ENCODE data around the gene VIT. TPM values are rescaled to one million over a fixed set of nuclear protein-coding genes. Genes with fewer than 3 reads are reported as not detected.

Gene VIT
- total and polyA plus RNA-seq, 7 experiments from 2014 or later, result not detected

DNA sequence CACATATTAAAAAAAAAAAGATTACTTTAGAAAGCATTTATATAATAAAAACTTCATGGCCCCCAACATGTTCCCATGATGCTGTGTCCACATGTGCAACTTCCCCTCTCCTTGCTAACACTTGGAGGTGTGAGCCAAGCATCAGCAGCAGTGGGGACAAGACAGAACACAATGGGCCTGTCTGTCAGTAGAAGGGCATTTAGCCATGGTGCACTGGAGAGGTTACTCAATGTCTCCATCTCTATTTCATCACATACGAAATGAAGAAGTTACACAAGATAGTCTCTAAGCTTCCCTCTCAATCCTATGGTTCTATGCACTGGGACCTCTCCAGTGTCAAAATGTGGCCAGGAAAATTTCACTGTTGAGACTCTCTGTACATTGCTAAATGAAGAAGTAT lies 2.5 kb downstream of the VIT start:
- intact Hi-C loops (cut with micrococcal nuclease), result loop anchor here in 1 of 2 donors (1.0 kb wide), 1 partner anchor 39 kb away; no protein-coding TSS in a partner anchor
- DNase-seq (no peak), ATAC-seq (peak; percentile 67)
- H3K9me3 Mint-ChIP-seq, result peaks cover 0 to 3% (median 0%) of the 10 kb centered on the region in 11 donors
- no peak overlapping the region for H3K4me3 Mint-ChIP-seq
- Histone ChIP-seq H3K9me3 (ENCODE audit: control insufficient read depth in 2 of 3, low read length in 3 of 3) (no peaks in the 10 kb centered on the region), H3K4me3 (ENCODE audit: low read length) (no peak overlapping the region), H3K4me1 (ENCODE audit: control insufficient read depth in 2 of 2, insufficient read depth in 2 of 2, low read length in 2 of 2) (no peaks in the 10 kb centered on the region), H3K27ac (ENCODE audit: low read depth, low read length) (no peak overlapping the region), H3K27me3 (ENCODE audit: control insufficient read depth in 2 of 2, insufficient read depth in 2 of 2, low read length in 2 of 2) (no peaks in the 10 kb centered on the region), H3K36me3 (ENCODE audit: control insufficient read depth in 2 of 3, insufficient read depth in 3 of 3, low read length in 3 of 3) (no peaks in the 10 kb centered on the region)
- CTCF ChIA-PET, result no interaction called here
- H3K36me3 Mint-ChIP-seq, result no peaks in the 10 kb centered on the region
- H3K27ac Mint-ChIP-seq, result no peak overlapping the region
- H3K4me1 Mint-ChIP-seq, result peaks cover 0 to 2% (median 0%) of the 10 kb centered on the region in 7 donors
- POLR2A ChIA-PET, result no interaction called here
- peaks cover 0 to 11% (median 4%) of the 10 kb centered on the region in 5 donors for H3K27me3 Mint-ChIP-seq

DNA sequence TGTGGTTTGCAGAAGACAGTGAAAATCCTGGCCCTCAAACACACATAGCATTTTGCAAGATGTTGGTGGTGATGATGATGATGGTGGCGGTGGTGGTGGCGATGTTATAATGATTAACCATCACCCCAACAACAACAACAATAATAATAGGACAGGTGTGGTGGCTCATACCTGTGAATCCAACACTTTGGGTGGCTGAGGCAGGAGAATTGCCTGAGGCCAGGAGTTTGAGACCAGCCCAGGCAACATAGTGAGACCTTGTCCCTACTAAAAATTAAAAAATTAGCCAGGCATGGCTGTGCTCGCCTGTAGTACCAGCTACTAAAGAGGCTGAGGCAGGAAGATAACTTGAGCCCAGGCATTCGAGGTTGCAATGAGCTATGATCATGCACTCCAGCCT lies 3.8 kb downstream of the VIT start:
- H3K4me1 Mint-ChIP-seq, result peaks cover 0 to 2% (median 0%) of the 10 kb centered on the region in 7 donors

DNA sequence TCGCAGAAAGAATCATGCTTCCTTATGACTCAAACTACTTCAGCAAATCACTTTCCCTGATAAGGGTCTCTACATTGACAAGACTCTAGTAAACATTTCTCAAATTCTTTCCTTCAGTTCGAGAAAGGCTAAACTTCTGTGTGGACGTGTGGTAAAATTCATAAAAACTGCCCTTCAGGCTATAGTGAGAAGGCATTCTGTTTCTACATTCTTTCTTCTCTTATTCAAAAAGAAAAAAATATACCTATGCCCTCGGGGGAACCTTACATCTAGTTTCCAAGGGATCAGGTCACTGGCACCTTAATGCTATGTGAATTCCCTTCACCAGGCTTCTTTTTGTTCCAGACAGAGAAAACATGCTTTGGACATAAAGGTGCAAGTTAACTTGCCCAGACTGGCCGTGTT lies 4.9 kb downstream of the VIT start:
- no peaks in the 10 kb centered on the region for H3K4me1 ChIP-seq (ENCODE audit: control insufficient read depth in 2 of 2, insufficient read depth in 2 of 2, low read length in 2 of 2)
- H3K27me3 ChIP-seq (ENCODE audit: control insufficient read depth in 2 of 2, insufficient read depth in 2 of 2, low read length in 2 of 2), result no peaks in the 10 kb centered on the region
- H3K36me3 ChIP-seq (ENCODE audit: control insufficient read depth in 2 of 3, insufficient read depth in 3 of 3, low read length in 3 of 3), result no peaks in the 10 kb centered on the region
- H3K27ac Mint-ChIP-seq, result no peak overlapping the region
- H3K36me3 Mint-ChIP-seq, result no peaks in the 10 kb centered on the region
- H3K9me3 ChIP-seq (ENCODE audit: control insufficient read depth in 2 of 3, low read length in 3 of 3), result no peaks in the 10 kb centered on the region
- H3K4me1 Mint-ChIP-seq, result peaks cover 0 to 2% (median 0%) of the 10 kb centered on the region in 7 donors
- CTCF ChIA-PET, result no interaction called here
- ATAC-seq, result no peak
- H3K4me3 Mint-ChIP-seq, result no peak overlapping the region
- H3K27me3 Mint-ChIP-seq, result peaks cover 0 to 15% (median 10%) of the 10 kb centered on the region in 5 donors
- H3K9me3 Mint-ChIP-seq, result peaks cover 0 to 3% (median 0%) of the 10 kb centered on the region in 11 donors
- H3K4me3 ChIP-seq (ENCODE audit: low read length), result no peak overlapping the region
- POLR2A ChIA-PET, result no interaction called here
- H3K27ac ChIP-seq (ENCODE audit: low read depth, low read length), result no peak overlapping the region
- intact Hi-C loops (cut with micrococcal nuclease), result no loop called here
- no peak for DNase-seq

More for the DNA sequence above, 3.8 kb downstream of the VIT start:
- Mint-ChIP-seq H3K4me3 (no peak overlapping the region), H3K9me3 (peaks cover 0 to 3% (median 0%) of the 10 kb centered on the region in 11 donors), H3K36me3 (no peaks in the 10 kb centered on the region), H3K27me3 (peaks cover 0 to 13% (median 10%) of the 10 kb centered on the region in 5 donors), H3K27ac (no peak overlapping the region)
- POLR2A ChIA-PET, result no interaction called here
- intact Hi-C loops (cut with micrococcal nuclease), result no loop called here
- no peak overlapping the region for H3K4me3 ChIP-seq (ENCODE audit: low read length)
- H3K27me3 ChIP-seq (ENCODE audit: control insufficient read depth in 2 of 2, insufficient read depth in 2 of 2, low read length in 2 of 2), result no peaks in the 10 kb centered on the region
- no peaks in the 10 kb centered on the region for H3K36me3 ChIP-seq (ENCODE audit: control insufficient read depth in 2 of 3, insufficient read depth in 3 of 3, low read length in 3 of 3)
- ATAC-seq (no peak), DNase-seq (no peak)
- H3K27ac ChIP-seq (ENCODE audit: low read depth, low read length), result no peak overlapping the region
- no peaks in the 10 kb centered on the region for H3K4me1 ChIP-seq (ENCODE audit: control insufficient read depth in 2 of 2, insufficient read depth in 2 of 2, low read length in 2 of 2)
- H3K9me3 ChIP-seq (ENCODE audit: control insufficient read depth in 2 of 3, low read length in 3 of 3), result no peaks in the 10 kb centered on the region
- CTCF ChIA-PET, result no interaction called here

DNA sequence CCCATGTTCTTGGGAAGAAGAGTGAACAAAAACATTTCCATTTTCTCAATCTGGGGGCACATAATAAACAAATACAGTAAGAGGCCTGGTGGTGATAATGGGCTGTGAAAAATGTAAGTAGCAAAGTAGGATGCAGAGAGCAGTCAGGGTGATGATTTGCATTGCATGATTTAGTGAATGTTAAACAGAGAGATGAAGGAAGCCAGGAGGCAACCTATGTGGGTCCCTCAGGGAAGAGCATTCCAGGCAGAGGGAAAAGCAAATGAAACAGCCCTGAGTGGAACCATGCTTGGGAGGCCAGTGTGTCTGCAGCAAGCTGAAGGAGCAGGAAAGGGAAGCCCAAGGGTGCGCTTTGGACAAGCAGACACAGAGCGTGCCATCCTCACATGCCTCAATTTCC lies 5.4 kb downstream of the VIT start:
- no peaks in the 10 kb centered on the region for H3K36me3 Mint-ChIP-seq
- ATAC-seq (no peak), DNase-seq (no peak)
- ChIA-PET CTCF (no interaction called here), POLR2A (no interaction called here)
- H3K27ac ChIP-seq (ENCODE audit: low read depth, low read length), result no peak overlapping the region
- no peaks in the 10 kb centered on the region for H3K27me3 ChIP-seq (ENCODE audit: control insufficient read depth in 2 of 2, insufficient read depth in 2 of 2, low read length in 2 of 2)
- no peaks in the 10 kb centered on the region for H3K4me1 ChIP-seq (ENCODE audit: control insufficient read depth in 2 of 2, insufficient read depth in 2 of 2, low read length in 2 of 2)
- H3K36me3 ChIP-seq (ENCODE audit: control insufficient read depth in 2 of 3, insufficient read depth in 3 of 3, low read length in 3 of 3), result no peaks in the 10 kb centered on the region
- H3K4me3 Mint-ChIP-seq, result no peak overlapping the region
- H3K27me3 Mint-ChIP-seq, result peaks cover 0 to 13% (median 9%) of the 10 kb centered on the region in 5 donors
- peaks cover 0 to 2% (median 0%) of the 10 kb centered on the region in 7 donors for H3K4me1 Mint-ChIP-seq
- no peak overlapping the region for H3K27ac Mint-ChIP-seq
- no peaks in the 10 kb centered on the region for H3K9me3 ChIP-seq (ENCODE audit: control insufficient read depth in 2 of 3, low read length in 3 of 3)
- intact Hi-C loops (cut with micrococcal nuclease), result no loop called here
- no peak overlapping the region for H3K4me3 ChIP-seq (ENCODE audit: low read length)
- H3K9me3 Mint-ChIP-seq, result peaks cover 0 to 3% (median 0%) of the 10 kb centered on the region in 11 donors

DNA sequence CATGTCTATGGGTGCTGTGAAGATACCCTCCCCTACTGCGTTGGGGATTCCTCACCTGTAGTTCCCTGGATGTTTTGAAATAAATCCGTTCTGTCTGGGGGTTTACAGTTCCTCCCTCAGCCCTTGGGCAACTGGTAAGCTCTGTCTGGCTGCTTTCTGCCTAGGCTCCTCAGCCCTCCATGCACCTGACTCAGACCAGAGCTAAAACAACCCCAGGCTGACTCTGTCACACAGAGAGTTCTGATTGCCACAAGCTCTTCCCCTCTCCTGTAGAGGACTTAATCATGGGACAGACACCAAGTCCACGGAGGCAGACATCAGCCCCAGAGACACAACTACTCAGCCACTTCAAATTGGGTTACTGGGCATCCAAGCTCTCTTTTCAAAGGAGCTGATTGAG lies 6.3 kb downstream of the VIT start:
- no peak overlapping the region for H3K4me3 Mint-ChIP-seq
- H3K27ac Mint-ChIP-seq, result no peak overlapping the region
- peaks cover 0 to 3% (median 0%) of the 10 kb centered on the region in 11 donors for H3K9me3 Mint-ChIP-seq
- CTCF ChIA-PET, result no interaction called here
- Histone ChIP-seq H3K27me3 (ENCODE audit: control insufficient read depth in 2 of 2, insufficient read depth in 2 of 2, low read length in 2 of 2) (peaks cover 0 to 3% of the 10 kb centered on the region in 2 donors), H3K36me3 (ENCODE audit: control insufficient read depth in 2 of 3, insufficient read depth in 3 of 3, low read length in 3 of 3) (no peaks in the 10 kb centered on the region), H3K27ac (ENCODE audit: low read depth, low read length) (no peak overlapping the region), H3K9me3 (ENCODE audit: control insufficient read depth in 2 of 3, low read length in 3 of 3) (no peaks in the 10 kb centered on the region), H3K4me1 (ENCODE audit: control insufficient read depth in 2 of 2, insufficient read depth in 2 of 2, low read length in 2 of 2) (no peaks in the 10 kb centered on the region), H3K4me3 (ENCODE audit: low read length) (no peak overlapping the region)
- intact Hi-C loops (cut with micrococcal nuclease), result no loop called here
- H3K27me3 Mint-ChIP-seq, result peaks cover 4 to 13% (median 13%) of the 10 kb centered on the region in 5 donors
- no peak for DNase-seq
- H3K4me1 Mint-ChIP-seq, result peaks cover 0 to 2% (median 0%) of the 10 kb centered on the region in 7 donors
- ATAC-seq, result no peak
- no peaks in the 10 kb centered on the region for H3K36me3 Mint-ChIP-seq
- POLR2A ChIA-PET, result no interaction called here

DNA sequence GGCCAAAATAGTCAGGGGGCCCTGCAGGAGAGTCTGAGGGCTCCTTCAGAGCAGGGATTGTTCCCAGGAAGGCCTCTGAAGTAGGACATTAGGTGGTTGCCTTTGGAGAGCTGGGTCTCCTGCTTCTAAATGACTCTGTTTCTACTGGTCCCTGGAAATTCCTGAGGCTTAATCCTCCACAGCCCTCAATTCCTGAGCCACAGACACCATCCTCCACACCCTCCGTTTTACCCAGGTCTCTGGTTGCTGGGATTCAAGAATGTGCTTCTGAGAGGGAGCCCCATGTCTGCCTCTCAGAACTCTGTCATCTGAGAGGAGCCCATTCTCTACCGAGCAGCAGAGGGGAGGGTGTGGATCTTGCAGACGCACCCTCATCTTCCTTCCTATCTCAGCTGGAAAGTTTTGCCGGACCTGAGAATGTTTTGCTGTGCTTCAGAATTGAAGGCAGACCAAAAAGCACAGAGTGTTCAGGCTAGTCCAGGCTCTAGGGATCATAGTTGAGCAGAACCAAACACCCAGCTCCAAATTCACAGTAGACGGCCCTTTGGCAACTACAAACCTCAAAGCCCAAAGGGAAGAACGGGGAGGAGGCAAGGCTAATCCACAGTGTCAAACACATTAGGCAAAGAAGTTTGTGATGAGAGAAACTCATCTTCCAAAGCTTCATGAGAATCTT lies 8.1 kb downstream of the VIT start:
- Mint-ChIP-seq H3K27me3 (peaks cover 4 to 29% (median 12%) of the 10 kb centered on the region in 5 donors), H3K4me3 (no peak overlapping the region), H3K9me3 (peaks cover 0 to 4% (median 0%) of the 10 kb centered on the region in 11 donors), H3K36me3 (no peaks in the 10 kb centered on the region), H3K4me1 (peaks cover 0 to 3% (median 0%) of the 10 kb centered on the region in 7 donors), H3K27ac (no peak overlapping the region)
- Histone ChIP-seq H3K27me3 (ENCODE audit: control insufficient read depth in 2 of 2, insufficient read depth in 2 of 2, low read length in 2 of 2) (peaks cover 0 to 3% of the 10 kb centered on the region in 2 donors), H3K4me1 (ENCODE audit: control insufficient read depth in 2 of 2, insufficient read depth in 2 of 2, low read length in 2 of 2) (no peaks in the 10 kb centered on the region), H3K9me3 (ENCODE audit: control insufficient read depth in 2 of 3, low read length in 3 of 3) (no peaks in the 10 kb centered on the region), H3K36me3 (ENCODE audit: control insufficient read depth in 2 of 3, insufficient read depth in 3 of 3, low read length in 3 of 3) (no peaks in the 10 kb centered on the region), H3K27ac (ENCODE audit: low read depth, low read length) (no peak overlapping the region), H3K4me3 (ENCODE audit: low read length) (no peak overlapping the region)
- intact Hi-C loops (cut with micrococcal nuclease), result no loop called here
- DNase-seq (no peak), ATAC-seq (no peak)
- ChIA-PET CTCF (no interaction called here), POLR2A (no interaction called here)
